OCI-LY7 (cell line): Measurements from ENCODE around the gene PAQR4. TPM values are rescaled to one million over a fixed set of nuclear protein-coding genes. Genes with fewer than 3 reads are reported as not detected.
"Not testable (repeated sequence)": the region's sequence is repeated elsewhere in the genome, so short reads cannot be mapped to it uniquely, and the experiment has no call there.

Experiments
- BruUV-seq: library from RNA; stranded (reverse); fragments of 400-500 nt; replicated peaks from 2 replicates; lab custom pipeline; 2021; lab: Mats Ljungman, UMichigan
- CTCF ChIA-PET: fragments of 300-600 bp; sonication (Branson Sonifier 250); formaldehyde crosslinking; loops from one replicate; lab custom pipeline; 2022; ENCODE audit warnings: antibody characterized with exemption; ENCODE audit not compliant: unreplicated experiment; lab: Charles Lee
- POLR2A ChIA-PET: fragments of 300-600 bp; sonication (Branson Sonifier 250); formaldehyde crosslinking; loops from one replicate; lab custom pipeline; 2022; ENCODE audit warnings: antibody characterized with exemption; lab: Charles Lee
- DNase-seq: peaks from one replicate; pipeline ENCODE4 v3.0.0-alpha.2; 2015; ENCODE audit warnings: low spot score
- H2AFZ ChIP-seq: fragments of 200-600 bp; sonication (generic), shearing (Covaris generic); 2 replicates; pipeline ENCODE4 v1.6.1; 2014; ENCODE audit warnings: mild to moderate bottlenecking, antibody characterized with exemption, low read length, moderate library complexity
- H3K27ac ChIP-seq: fragments of 200-600 bp; sonication (generic); 2 replicates; pipeline ENCODE4 v1.5.1; 2014; ENCODE audit warnings: mixed run types, low read depth, mild to moderate bottlenecking, moderate library complexity, low read length, inconsistent platforms; ENCODE audit not compliant: poor library complexity, severe bottlenecking
- H3K36me3 ChIP-seq: fragments of 200-600 bp; sonication (generic); 2 replicates; pipeline ENCODE4 v1.6.1; 2014; ENCODE audit warnings: mild to moderate bottlenecking, antibody characterized with exemption, low read length, moderate library complexity, mixed read lengths; ENCODE audit not compliant: insufficient read depth
- H3K4me1 ChIP-seq: fragments of 200-600 bp; sonication (generic); 2 replicates; pipeline ENCODE4 v1.5.1; 2014; ENCODE audit warnings: mild to moderate bottlenecking, low read length; ENCODE audit not compliant: insufficient read depth, poor library complexity, severe bottlenecking
- H3K4me2 ChIP-seq: fragments of 200-600 bp; sonication (generic); 2 replicates; pipeline ENCODE4 v1.6.1; 2014; ENCODE audit warnings: mild to moderate bottlenecking, low read length
- H3K4me3 ChIP-seq: fragments of 200-600 bp; sonication (generic); 2 replicates; pipeline ENCODE4 v1.5.1; 2014; ENCODE audit warnings: mild to moderate bottlenecking, low read depth, low read length; ENCODE audit not compliant: poor library complexity, severe bottlenecking
- H3K79me2 ChIP-seq: fragments of 200-600 bp; sonication (generic); 2 replicates; pipeline ENCODE4 v1.6.1; 2016; ENCODE audit warnings: low read depth, mild to moderate bottlenecking, low read length, moderate library complexity, mixed read lengths; ENCODE audit not compliant: insufficient read depth
- H3K9me2 ChIP-seq: fragments of 200-600 bp; sonication (generic); 2 replicates; pipeline ENCODE4 v1.6.1; 2016; ENCODE audit warnings: mild to moderate bottlenecking, low read length, mixed read lengths; ENCODE audit not compliant: insufficient read depth
- H3K9me3 ChIP-seq: fragments of 200-600 bp; sonication (generic); 2 replicates; pipeline ENCODE4 v1.6.1; 2014; ENCODE audit warnings: mild to moderate bottlenecking, mixed run types, low read length, mixed read lengths
- H4K20me1 ChIP-seq: fragments of 200-600 bp; sonication (generic); 2 replicates; pipeline ENCODE4 v1.6.1; 2014; ENCODE audit warnings: mild to moderate bottlenecking, antibody characterized with exemption, low read length, moderate library complexity, mixed read lengths; ENCODE audit not compliant: insufficient read depth
- EZH2phosphoT487 ChIP-seq: fragments of 200-600 bp; sonication (generic); IDR thresholded peaks from 2 replicates; pipeline ENCODE4 v1.6.1; 2018; ENCODE audit warnings: low read depth, borderline replicate concordance, mild to moderate bottlenecking, mixed run types, antibody characterized with exemption, low read length, moderate library complexity, mixed read lengths
- intact Hi-C: fragments of 100-400 bp; cut with micrococcal nuclease; formaldehyde crosslinking; loops from one replicate; pipeline ENCODE4 v1.10.0; 2022; ENCODE audit not compliant: unreplicated experiment
- total RNA-seq, 2 experiments: library from RNA; depleted of rRNA in 1 of 2; stranded (reverse); fragments of >200 nt in 1 of 2; shearing (Covaris generic) in 1 of 2; gene quantifications; 2 replicates each; pipeline ENCODE4 v1.2.3, GENCODE V29; 2014 to 2022
- TF ChIP-seq, protein P1 (sequence below): fragments of 200-600 bp; sonication (generic); conservative IDR thresholded peaks from 2 replicates; pipeline ENCODE4 v1.5.1; 2014; ENCODE audit warnings: mild to moderate bottlenecking, antibody characterized with exemption, low read length, moderate library complexity, mixed read lengths

The PAQR4 gene
- total RNA-seq, 2 experiments from 2014 or later: 49.1 to 59.7 TPM

GRCh38 chr16:2929693-2930092 is 39.5 kb upstream of the PAQR4 start:
- Histone ChIP-seq H3K27ac (no peak overlapping the region), H3K9me3 (no peaks in the 10 kb centered on the region), H3K9me2 (no peaks in the 10 kb centered on the region), H3K4me2 (no peak overlapping the region), H3K79me2 (no peaks in the 10 kb centered on the region), H4K20me1 (peaks cover 4% of the 10 kb centered on the region; the same call in 1 of the 2 replicates), H3K36me3 (no peaks in the 10 kb centered on the region; the same call in 1 of the 2 replicates), H3K4me1 (peaks cover 4% of the 10 kb centered on the region), H2AFZ (no peak overlapping the region), H3K4me3 (no peak overlapping the region)
- TF ChIP-seq EZH2phosphoT487: no peak
- no TSS peak for BruUV-seq
- POLR2A ChIA-PET: no interaction called here
- no peak for DNase-seq
- CTCF ChIA-PET: no interaction called here
- intact Hi-C loops: loop anchor here (5.0 kb wide), 1 partner anchor 33 kb away; the partner anchor contains the start of gene KREMEN2

GRCh38 chr16:2930236-2930635 is 38.9 kb upstream of the PAQR4 start:
- no peak overlapping the region for H3K4me3 ChIP-seq
- no peak overlapping the region for H3K27ac ChIP-seq
- intact Hi-C loops: no loop called here
- H3K36me3 ChIP-seq: no peaks in the 10 kb centered on the region; the same call in 1 of the 2 replicates
- H3K4me2 ChIP-seq: no peak overlapping the region
- TF ChIP-seq EZH2phosphoT487: no peak
- TF ChIP-seq, protein P1, sequence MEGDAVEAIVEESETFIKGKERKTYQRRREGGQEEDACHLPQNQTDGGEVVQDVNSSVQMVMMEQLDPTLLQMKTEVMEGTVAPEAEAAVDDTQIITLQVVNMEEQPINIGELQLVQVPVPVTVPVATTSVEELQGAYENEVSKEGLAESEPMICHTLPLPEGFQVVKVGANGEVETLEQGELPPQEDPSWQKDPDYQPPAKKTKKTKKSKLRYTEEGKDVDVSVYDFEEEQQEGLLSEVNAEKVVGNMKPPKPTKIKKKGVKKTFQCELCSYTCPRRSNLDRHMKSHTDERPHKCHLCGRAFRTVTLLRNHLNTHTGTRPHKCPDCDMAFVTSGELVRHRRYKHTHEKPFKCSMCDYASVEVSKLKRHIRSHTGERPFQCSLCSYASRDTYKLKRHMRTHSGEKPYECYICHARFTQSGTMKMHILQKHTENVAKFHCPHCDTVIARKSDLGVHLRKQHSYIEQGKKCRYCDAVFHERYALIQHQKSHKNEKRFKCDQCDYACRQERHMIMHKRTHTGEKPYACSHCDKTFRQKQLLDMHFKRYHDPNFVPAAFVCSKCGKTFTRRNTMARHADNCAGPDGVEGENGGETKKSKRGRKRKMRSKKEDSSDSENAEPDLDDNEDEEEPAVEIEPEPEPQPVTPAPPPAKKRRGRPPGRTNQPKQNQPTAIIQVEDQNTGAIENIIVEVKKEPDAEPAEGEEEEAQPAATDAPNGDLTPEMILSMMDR: no peak
- no TSS peak for BruUV-seq
- H3K9me3 ChIP-seq: no peaks in the 10 kb centered on the region
- H3K9me2 ChIP-seq: no peaks in the 10 kb centered on the region
- no peak overlapping the region for H2AFZ ChIP-seq
- ChIA-PET CTCF (no interaction called here), POLR2A (no interaction called here)
- DNase-seq: no peak
- peaks cover 4% of the 10 kb centered on the region; the same call in 1 of the 2 replicates for H4K20me1 ChIP-seq
- no peaks in the 10 kb centered on the region for H3K79me2 ChIP-seq
- peaks cover 4% of the 10 kb centered on the region for H3K4me1 ChIP-seq

DNA sequence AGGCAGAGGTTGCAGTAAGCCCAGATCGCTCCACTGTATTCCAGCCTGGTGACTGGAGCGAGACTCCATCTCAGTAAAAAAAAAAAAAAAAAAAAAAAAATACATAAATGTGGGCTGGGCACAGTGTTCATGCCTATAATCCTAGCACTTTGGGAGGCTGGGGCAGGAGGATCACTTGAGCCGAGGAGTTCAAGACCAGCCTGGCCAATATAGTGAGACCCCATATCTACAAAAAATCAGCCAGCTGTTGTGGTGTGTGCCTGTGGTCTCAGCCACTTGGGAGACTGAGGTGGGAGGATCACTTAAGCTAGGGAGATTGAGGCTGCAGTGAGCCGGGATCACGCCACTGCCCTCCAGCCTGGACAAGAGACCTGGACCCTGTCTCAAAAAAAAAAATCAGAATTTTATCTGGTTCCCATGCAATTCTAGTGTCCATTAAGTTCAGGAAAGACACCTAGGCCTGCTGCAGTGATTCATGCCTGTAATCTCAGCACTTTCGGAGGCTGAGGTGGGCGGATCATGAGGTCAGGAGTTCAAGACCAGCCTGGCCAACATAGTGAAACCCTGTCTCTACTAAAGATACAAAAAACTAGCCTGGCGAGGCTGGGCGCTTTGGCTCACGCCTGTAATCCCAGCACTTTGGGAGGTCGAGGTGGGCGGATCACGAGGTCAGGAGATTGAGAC is 37.8 kb upstream of the PAQR4 start:
- CTCF ChIA-PET, H3K4me3 ChIP-seq, H3K27ac ChIP-seq, POLR2A ChIA-PET, H2AFZ ChIP-seq, H4K20me1 ChIP-seq, DNase-seq, H3K9me2 ChIP-seq, H3K79me2 ChIP-seq, H3K36me3 ChIP-seq, H3K4me2 ChIP-seq, H3K4me1 ChIP-seq, intact Hi-C loops, BruUV-seq, H3K9me3 ChIP-seq: not testable (repeated sequence)
